ENCODE data around the gene SET.

DNA sequence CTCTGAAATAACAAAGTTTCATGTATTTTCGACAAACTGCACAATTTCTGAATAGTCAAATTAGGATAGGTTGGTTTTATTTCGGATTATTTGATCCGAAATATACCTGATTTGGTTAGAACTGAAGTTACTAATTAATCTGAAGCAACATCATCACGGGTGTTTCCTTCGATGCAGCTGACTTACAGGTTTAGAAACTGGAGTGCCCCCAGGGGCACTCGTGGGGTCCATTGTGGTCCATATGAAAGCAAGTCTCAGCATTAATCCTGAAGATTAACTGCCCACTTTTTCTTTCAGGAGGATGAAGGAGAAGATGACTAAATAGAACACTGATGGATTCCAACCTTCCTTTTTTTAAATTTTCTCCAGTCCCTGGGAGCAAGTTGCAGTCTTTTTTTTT, 5.3 kb downstream of the SET start:
- TF ChIP-seq, protein P1, sequence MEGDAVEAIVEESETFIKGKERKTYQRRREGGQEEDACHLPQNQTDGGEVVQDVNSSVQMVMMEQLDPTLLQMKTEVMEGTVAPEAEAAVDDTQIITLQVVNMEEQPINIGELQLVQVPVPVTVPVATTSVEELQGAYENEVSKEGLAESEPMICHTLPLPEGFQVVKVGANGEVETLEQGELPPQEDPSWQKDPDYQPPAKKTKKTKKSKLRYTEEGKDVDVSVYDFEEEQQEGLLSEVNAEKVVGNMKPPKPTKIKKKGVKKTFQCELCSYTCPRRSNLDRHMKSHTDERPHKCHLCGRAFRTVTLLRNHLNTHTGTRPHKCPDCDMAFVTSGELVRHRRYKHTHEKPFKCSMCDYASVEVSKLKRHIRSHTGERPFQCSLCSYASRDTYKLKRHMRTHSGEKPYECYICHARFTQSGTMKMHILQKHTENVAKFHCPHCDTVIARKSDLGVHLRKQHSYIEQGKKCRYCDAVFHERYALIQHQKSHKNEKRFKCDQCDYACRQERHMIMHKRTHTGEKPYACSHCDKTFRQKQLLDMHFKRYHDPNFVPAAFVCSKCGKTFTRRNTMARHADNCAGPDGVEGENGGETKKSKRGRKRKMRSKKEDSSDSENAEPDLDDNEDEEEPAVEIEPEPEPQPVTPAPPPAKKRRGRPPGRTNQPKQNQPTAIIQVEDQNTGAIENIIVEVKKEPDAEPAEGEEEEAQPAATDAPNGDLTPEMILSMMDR (conservative IDR thresholded peaks at IDR 0.05; ENCODE audit: low read length), result no peak
- no peak for TF ChIP-seq EZH2phosphoT487 (IDR thresholded peaks at IDR 0.05; ENCODE audit: borderline replicate concordance, low read depth, low read length)

All from OCI-LY7 (cell line).